A673 (cell line): ENCODE measurements around the gene ARID3A.

ENCODE experiments used
- CTCF ChIP-seq: fragments of 300-800, 200-600 bp; sonication (generic); conservative IDR thresholded peaks from 2 replicates; pipeline ENCODE4 v1.5.1; 2017; ENCODE audit warnings: low read depth, mild to moderate bottlenecking, antibody characterized with exemption, low read length, moderate library complexity, mixed read lengths
- EZH2 ChIP-seq: fragments of 200-600 bp; sonication (generic); IDR thresholded peaks from 2 replicates; pipeline ENCODE4 v1.6.1; 2017; ENCODE audit warnings: borderline replicate concordance, low read depth, mild to moderate bottlenecking, mixed read lengths, antibody characterized with exemption, low read length; ENCODE audit not compliant: poor library complexity, severe bottlenecking

- no peak for TF ChIP-seq CTCF
- TF ChIP-seq EZH2, result no peak
Observed at GRCh38 chr19:984165-984967, 58.5 kb downstream of the ARID3A start, which contains the start of gene WDR18.
